ENCODE data around the gene KIF5A.

GRCh38 chr12:57617942-57618341, 68.1 kb downstream of the KIF5A start:
- TF ChIP-seq CTCF (IDR thresholded peaks at IDR 0.05) (no peak), POLR2A (IDR thresholded peaks at IDR 0.05) (no peak)

Measured in right lobe of liver (tissue), 4 donors.